GM19023 (cell line): ENCODE results near the gene ZC3H7A.

ENCODE experiments used
- ATAC-seq: cut with Tn5 transposase; IDR thresholded peaks from one replicate; pipeline ENCODE4 v1.9.1; 2021; ENCODE audit warnings: mild to moderate bottlenecking, moderate library complexity; ENCODE audit not compliant: unreplicated experiment

Gene ZC3H7A

GRCh38 chr16:11708421-11708820, 88.6 kb downstream of the ZC3H7A start:
- no peak for ATAC-seq

GRCh38 chr16:11707679-11708197, 89.3 kb downstream of the ZC3H7A start:
- ATAC-seq, result no peak

GRCh38 chr16:11706180-11706742, 90.8 kb downstream of the ZC3H7A start:
- ATAC-seq, result no peak

GRCh38 chr16:11705311-11706025, 91.6 kb downstream of the ZC3H7A start:
- no peak for ATAC-seq
